HG03378 (cell line): ENCODE results near the gene TTC33.
A peak's percentile ranks its signal among the peaks of the same experiment; 100 is the strongest.

Experiments
- ATAC-seq: cut with Tn5 transposase; IDR thresholded peaks from one replicate; pipeline ENCODE4 v1.9.1; 2021; ENCODE audit warnings: mild to moderate bottlenecking, moderate library complexity; ENCODE audit not compliant: unreplicated experiment

TTC33 gene

DNA sequence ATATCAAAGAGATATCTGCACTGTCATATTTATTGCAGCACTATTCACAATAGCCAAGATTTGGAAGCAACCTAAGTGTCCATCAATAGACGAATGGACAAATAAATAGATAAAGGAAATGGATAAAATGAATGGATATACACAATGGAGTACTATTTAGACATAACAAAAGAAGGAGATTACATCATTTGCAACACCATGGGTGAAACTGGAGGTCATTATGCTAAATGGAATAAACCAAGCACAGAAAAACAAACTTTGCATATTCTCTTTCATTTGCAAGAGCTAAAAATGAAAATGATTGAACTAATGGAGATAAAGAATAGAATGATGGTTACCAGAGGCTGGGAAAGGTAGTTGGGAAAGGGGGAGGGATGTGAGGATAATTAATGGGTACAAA is 231.1 kb downstream of the TTC33 start:
- no peak for ATAC-seq

DNA sequence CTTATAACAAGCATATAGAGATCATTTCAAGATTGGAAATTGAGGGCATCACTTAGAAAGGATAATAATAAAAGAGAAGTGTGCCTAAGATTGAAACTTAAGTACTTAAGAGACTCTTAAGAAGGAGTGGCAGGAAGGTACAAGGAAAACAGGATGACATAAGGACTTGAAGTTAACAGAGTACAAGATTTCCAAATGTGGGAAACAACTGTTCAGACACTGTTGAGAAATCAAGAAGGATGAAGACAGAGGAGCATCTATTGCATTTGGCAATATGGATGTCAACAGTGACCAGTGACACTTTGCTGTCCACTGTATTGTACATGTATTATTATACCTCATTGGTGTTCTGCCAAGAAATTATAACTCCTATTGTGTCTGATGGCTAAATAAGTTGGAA is 233.8 kb downstream of the TTC33 start:
- ATAC-seq, result no peak

DNA sequence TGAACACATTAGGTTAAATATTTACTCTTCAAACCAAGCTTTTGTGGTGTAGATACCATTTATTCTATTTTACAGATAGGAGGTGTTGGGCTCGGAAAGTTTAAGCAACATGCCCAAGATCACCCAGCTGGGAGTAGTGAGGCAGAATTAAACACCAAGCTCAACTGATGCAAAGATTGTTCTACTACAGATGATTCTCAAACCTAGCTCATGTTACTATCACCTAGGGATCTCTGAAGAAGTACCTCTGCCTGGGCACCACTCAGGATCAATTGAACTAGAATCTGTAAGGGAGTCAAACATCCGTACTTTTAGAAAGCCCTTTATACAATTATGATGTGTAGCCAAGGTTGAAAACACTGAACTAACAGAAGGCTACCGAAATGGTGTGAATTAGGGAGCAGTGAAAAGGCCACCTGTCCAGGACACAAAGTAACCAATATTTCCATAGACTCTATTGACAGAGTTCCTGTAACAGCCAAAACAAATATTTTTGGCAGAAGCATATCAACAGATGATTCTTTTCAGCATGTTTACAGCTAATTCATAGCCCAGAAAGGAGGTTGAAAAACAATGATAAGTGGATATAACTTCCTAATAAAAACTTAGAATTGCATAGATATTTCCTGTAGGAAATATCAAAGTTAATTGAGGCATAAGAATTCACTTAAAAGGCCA is 234.5 kb downstream of the TTC33 start:
- no peak for ATAC-seq

DNA sequence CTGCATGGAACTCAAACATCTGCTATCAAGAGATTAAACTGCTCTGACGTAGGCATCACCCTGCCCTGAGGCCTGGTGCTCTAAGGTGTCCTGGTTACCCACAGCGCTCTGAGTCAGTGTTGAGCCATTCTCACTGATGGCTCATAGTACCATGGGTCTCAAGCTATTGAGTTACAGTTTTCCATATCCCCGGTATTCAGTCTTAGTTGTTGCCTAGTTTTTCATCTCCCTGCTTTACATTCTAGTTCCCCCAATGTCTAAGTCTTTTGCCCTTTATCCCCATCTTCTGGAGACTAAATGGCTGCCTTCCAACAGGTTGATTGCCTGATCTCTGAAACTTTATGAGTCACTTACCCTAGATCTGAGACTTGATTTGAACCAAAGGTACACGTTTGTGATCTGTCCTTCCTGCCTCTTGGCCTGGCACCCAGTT is 237.3 kb downstream of the TTC33 start:
- ATAC-seq, result no peak

DNA sequence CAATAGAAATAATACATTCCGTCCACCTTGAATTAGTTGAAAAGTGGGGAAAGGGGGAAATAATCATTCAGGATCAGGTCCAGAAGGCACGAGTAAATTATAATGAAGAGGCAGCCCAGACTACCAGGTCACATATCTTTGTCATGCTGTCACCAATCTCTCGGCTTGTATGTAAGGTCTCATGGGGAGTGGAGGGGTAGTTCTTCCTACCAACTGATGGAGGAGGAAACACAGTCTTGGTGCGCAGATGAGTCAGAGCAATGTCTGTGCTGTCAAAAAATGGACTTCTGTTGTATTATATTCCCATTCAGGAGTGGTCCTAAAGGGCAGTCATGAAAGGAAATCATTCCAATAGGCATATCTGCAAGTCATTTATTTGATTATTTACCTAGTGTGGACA is 240.3 kb downstream of the TTC33 start:
- no peak for ATAC-seq

DNA sequence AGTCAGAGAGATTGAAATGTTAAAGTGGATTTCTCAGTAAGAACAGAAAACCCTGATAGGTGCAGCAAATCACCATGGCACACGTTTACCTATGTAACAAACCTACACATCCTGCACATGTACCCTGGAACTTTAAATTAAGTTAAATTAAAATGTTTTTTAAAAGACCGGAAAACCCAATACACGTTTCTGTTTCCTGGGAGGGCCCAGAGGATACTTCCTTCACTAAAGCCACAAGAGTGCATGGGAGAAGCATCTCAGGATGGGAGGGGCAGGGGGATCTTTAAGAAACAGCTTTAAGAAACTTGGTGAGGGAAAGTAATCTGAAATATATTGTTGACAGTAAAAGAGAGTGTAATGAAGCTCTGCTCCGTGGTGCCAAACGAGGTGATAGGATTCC is 240.8 kb downstream of the TTC33 start:
- no peak for ATAC-seq

DNA sequence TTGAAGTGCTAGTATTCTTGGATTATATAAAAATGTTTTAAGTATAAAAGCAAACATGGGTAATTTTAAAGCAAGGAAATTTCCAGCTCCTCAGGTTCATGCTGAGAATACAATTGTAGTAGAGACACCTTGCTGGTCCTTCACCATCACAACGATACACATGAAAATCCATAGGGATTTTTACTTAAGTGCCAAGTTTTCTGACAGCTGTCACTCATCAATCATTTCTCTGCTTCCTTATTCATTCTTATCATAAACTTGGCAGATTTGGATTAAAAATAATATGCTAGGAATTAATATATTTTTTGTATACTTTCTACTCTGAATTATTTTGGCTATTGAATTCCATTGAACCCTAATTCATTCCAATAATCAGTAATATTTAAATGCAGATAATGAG is 244.0 kb downstream of the TTC33 start:
- ATAC-seq, result no peak

DNA sequence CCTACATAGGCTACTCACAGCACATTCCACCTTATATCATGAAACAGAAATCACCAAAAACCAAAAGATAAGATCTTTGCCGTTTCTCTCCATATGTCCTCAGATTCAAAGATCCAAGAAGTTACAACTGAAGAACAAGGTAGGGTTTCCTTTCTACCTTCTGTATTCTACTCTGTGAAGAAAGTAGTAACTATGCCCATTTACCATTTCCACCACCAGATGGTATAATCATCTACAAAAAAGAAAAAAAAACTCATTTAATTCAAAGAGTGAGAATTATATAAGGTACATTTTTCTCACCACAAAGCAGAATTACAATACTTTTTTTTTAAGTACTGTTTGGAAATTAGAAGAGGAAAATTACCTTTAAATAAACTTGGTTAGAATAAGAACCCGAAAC is 248.7 kb downstream of the TTC33 start:
- ATAC-seq, result no peak

DNA sequence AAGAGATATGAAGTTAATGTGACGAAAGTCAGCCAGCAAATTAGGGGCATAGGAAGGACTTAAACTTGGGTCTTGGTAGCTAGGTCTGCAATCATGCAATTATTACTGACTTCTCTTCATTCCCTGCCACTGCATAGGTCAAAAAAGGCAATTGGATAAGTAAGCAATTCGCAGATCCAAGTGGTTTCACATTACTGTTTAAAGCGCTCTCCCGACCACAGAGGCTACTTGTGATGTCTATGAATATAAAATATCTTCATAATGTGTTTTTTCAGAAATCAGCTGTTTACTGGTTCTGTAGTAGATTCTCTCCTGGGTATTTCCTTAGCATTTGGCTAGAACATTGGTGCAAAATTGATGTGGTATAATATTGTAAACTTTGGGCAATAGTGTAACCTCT is 250.7 kb downstream of the TTC33 start:
- no peak for ATAC-seq

DNA sequence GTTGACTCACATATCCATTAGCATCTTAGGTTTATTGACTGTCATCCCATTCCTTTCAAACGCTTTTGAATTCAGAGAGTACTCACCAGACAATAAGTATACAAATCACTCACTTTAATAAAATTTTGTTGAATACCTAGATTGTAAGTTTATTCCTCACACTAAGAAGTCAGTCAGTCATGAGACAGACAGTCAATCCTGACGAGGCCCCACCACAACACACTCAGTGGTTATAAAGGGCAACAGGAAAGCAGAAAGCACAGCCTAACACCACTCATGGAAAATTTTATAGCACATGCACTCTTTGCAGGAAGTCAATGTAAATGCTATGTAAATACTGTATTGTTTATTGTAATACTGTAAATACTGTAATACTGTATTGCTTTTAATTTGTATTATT is 252.3 kb downstream of the TTC33 start:
- no peak for ATAC-seq

DNA sequence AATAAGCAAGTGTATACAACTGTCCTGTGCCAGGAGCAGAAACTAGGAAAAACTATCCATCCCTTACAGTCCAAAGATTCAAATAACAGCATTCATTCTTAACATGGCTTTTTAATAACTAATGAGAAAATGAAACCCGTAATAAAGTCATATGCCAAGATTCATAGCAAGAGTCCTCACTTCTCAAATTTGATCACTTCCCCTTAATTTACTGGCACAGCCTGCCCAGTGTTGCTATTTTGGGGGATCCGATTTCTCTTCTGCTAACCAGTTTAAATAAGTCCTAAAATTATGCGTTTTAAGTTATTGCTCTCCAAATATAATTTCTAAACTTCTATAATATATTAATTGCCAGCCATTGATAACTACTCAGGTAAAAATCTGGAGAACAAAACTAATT is 253.0 kb downstream of the TTC33 start:
- ATAC-seq, result peak; percentile 77

DNA sequence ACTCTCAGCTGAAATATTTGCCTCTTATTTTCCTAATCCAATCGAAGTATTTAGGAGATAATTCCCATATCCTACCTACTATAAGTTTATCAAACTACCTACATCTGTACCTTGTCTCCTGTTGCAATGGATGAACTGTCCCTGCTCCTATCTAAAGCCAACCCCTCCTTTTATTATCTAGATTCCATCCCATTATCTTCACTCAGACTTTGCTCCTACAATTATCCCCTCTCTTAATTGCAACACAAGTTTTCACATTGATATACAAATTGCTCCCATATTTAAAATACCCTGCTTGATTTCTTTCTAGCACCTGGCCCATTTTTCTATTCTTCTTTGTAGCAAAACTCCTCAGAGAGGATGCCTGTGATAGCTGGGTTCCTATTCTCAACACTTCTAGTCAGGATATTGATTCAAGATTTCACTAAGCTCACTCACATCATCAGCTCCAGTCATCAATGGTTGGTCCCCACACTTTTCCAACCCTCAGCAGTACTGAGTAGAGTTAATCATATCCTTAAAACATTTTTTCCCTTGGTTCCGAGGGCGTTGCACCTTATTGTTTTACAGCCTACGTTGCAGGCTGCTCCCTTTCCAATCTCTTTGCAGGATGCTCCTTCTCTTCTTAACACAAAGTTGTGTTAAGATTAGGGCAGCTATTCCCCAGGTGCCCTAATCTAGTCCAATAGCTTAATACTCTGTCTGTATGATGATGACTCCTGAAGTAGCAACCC is 253.9 kb downstream of the TTC33 start:
- no peak for ATAC-seq

DNA sequence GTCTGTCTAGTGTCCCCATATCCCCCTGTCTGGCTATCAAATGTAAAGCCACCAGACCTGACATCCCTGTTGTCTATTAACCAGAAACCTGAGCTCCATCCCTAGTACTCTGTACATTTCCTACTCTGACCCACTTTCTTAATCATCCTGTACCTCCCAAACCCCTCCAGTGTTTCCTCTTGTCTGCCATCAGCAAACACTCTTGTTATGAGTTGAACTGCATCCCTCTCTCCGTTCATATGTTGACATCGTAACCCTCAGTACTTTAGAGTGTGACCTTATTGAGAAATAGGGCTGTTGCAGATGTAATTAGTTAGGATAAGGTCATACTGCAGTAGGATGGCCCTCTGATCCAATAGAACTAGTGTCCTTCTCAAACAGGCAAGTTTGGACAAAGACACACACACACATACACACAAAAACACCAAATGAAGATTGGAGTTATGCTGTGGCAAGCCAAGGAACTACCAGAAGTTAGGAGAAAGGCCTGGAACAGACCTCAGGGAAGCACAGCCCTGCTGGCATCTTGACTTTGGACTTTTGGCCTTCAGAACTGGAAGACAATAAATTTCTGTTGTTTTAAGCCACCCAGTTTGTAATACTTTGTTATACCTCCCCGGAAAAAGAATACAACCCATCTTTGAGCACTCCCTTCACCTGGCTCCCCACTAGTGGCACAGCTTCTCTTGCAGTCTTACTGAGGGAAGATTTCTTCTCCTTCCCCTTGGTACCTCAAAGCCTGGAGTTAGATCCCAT is 256.1 kb downstream of the TTC33 start:
- ATAC-seq, result no peak

DNA sequence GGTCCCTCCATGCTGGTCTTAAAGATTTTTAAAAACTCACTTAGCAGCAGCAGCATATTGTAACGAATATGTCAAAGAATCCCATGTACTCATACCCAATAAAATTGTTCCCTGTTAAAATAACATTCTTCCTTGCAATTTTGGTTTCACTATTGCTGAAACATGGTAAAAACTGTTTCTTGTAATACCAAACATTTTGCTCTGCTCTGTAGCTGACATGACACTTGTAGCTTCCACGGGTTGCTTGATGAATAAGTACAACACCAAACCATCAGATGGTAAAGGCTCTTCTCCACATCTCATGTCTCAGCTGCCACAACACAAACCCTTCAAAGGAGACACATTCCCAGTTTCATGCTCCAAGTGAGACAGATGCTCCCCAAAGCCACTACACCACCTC is 256.8 kb downstream of the TTC33 start:
- ATAC-seq, result no peak

DNA sequence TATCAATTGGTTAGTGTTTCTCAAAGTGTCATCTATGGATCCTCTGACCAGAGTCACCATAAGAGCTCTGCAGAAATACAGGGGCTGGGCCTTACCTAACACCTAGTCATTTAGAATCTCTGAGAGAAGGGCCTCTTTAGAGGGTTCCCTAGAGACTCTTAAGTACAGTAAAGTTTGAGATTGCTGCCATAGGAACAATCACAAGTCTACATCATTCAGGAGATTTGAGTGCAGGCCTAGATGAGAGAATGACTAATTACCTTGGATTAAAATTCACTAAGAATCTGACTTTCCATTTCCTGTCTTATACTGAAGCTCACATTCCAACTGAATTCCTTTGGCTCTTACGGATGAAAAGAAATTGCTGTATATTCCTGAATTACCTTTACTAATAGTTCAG is 258.2 kb downstream of the TTC33 start:
- peak; percentile 48 for ATAC-seq

DNA sequence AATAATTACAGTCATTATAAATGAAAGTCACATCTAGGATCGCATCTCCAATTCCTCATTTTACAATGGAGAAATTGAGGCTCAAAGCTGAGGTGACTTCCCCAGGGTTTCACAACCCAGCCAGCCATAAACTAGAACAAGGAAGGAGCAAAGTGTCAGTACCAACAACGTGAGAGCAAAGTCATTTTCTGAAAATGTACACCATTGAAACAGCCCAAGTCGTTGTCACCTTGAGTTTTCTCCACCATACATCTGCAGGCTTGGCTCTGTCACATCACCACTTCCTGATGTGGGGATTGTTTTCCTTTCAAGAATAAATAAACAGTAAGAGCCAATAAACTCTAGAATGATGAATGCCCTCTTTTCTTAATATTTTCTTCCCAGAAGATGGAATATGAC is 260.5 kb downstream of the TTC33 start:
- no peak for ATAC-seq

DNA sequence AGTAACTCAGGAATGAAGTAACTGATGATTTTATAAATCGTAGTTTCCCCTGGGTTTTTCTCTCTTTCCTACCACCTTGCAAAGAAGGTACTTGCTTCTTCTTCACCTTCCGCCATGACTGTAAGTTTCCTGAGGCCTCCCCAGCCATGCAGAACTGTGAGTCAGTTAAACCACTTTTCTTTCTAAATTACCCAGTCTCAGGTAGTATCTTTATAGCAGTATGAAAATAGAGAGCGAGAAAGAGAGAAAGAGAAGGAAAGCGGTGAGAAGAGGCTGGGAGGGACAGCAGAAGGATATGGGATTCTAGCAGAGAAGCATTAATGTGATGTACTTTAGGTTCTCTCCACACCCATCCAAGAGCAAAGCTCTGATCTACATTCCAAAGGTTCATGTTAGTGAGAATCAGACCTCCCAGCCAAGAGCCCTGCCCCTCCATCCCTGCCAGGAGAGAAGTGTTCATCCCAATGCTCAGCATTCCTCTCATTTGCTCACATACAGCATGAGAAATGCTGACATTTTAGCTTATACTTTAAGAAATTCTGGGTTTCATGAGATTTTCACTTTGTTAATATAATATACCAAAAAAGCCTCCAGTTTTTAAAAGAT is 261.0 kb downstream of the TTC33 start:
- no peak for ATAC-seq

DNA sequence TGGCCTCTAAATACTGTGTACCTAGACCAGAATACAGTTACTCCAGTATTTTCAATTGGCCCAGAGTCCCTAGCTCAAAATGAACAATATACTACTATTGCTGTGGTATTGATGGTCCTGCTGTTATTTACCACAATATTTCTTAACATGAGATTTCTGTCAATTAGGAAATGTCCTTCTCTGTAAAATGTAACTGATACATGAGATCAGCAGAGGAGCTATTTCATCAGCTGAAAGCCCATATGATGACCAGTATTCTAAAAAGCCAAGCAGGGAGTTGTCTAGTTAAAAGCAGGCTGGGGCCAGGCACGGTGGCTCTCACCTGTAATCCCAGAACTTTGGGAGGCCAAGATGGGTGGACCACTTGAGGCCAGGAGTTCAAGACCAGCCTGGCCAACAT is 263.7 kb downstream of the TTC33 start:
- ATAC-seq, result no peak

DNA sequence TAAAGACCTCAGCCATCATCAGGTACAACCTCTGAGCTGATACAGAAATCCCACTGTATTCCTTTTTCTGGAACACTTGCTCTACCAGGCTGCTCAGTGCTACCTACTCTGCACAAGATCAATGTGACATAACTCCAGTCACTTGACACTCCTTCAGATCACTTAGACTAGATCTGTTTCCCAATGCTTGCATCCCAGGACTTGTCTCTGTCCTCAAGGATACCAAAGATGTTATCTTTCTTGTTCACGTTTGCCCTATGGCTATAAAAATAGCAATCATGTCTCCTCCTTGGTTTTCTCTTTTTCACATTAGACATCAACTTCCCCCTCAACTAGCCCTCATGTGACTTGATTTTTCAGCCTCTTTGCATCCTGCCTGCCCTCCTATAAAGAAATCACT is 264.1 kb downstream of the TTC33 start:
- ATAC-seq, result no peak

DNA sequence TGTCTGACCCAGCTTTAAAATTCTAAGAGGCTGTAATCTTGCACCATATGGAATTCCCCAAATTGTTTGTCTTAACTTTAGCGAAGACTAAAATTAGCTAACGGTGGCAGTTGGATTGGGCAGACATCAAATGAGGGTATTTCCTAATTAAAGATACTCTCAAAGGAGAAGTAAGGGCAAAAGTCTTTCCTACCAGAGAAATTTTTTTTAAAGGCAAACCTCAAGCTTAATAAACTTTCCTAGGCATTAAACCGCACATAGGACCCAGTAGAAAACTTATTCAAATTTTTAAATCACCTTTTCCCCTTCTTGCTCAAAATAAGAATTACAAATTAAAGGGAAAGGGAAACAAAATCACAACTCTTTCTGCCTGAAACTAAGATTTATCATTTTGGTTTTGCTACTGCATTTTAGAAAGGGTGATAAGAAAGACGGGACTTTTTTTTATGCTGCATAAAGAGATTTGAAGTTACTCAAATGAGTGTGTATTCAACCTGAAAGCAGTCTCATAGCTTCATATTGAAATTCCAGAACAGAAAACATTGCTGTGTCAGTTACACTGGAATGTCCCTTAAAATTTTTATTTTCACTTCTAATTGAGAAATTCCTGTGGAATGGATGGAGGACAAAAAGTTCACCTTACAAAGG is 265.2 kb downstream of the TTC33 start:
- peak; percentile 51 for ATAC-seq

DNA sequence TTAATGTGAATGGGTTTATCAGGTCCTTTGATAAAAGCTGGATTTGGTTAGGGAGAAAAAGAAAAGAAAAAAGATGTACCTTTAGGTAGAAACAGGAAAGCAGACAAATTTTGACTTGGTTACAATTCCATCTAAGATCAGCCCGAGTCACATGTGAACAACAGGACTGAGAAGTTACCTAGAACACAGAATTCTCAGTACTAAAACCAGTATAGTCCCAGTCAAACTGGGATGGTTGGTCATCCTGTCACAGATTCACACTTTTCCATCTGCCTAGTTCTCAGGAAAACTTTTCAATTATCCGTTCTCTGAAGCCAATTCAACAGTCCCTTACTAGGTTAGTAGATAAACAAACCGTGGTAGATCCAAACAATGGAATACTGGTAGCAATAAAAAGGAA is 266.3 kb downstream of the TTC33 start:
- no peak for ATAC-seq
